Inferior parietal cortex (tissue), 1 donor: ENCODE data around the gene FLRT1.

Experiments
- DNase-seq: peaks from one replicate; pipeline ENCODE4 v3.0.0-alpha.2; 2016; ENCODE audit errors: extremely low spot score

The FLRT1 gene, protein sequence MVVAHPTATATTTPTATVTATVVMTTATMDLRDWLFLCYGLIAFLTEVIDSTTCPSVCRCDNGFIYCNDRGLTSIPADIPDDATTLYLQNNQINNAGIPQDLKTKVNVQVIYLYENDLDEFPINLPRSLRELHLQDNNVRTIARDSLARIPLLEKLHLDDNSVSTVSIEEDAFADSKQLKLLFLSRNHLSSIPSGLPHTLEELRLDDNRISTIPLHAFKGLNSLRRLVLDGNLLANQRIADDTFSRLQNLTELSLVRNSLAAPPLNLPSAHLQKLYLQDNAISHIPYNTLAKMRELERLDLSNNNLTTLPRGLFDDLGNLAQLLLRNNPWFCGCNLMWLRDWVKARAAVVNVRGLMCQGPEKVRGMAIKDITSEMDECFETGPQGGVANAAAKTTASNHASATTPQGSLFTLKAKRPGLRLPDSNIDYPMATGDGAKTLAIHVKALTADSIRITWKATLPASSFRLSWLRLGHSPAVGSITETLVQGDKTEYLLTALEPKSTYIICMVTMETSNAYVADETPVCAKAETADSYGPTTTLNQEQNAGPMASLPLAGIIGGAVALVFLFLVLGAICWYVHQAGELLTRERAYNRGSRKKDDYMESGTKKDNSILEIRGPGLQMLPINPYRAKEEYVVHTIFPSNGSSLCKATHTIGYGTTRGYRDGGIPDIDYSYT

DNA sequence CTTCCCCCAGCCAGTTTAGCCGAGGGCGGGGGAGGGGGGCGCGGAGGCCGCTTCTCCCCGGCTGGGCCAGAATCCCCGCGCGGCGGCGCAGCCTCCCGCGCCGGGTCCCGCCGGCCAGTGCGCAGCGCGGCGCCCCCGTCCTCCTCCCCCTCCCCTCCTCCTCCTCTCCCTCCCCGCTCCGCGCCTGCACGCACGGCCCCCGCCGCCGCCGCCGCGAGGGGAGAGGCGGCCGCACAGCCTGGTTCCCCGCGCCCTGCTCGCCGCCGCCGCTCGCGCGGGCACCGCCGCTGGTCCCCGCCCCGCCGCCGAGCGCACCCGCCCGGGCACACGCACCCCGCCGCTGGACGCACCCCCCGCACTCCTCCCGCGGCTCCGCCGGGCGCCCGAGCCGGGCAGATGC lies at the start of gene FLRT1:
FLRT1 (plus strand) TSS at position 356 of the 400 bp plus-strand sequence. CDS start 80,337 bp downstream, outside the sequence.
- DNase-seq, result no peak

DNA sequence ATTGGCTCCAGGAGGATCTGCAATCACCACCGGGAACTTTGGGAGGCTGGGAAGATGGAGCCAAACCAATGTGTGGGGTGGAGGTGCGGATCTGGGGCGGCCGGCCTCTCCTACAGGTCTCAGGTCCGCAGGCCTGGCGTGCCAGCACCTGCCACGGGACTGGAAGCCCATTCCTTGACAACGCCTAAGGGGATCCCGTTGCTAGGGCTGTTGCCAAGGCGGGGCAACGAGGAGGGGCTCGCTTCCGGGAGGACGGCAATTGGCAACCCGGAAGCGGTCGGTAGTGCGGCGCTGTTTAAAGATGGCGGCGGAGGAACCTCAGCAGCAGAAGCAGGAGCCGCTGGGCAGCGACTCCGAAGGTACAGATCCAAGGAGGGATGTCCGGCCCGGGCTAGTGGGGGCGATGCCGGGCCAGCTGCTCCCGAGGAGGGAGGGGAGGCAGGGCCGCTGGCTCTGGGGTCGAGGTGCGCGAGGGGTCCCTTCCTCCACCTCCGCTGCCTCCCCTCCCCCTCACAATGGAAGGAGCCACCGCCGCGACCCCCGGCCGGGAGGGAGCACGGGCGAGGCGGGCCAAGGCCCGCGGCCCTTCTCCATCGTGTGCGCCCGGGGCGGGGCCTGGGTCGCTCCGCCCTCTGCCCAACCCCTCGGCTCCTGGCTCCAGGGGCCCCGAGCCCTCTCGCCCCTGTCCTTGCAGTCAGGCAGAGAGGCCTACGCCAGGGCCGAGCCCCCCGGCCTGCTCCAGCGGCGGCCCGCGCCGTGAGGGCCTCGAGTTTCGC lies 49.4 kb upstream of the FLRT1 start, which contains the start of gene OTUB1:
OTUB1 (plus strand) TSS at position 283 of the 776 bp plus-strand sequence; CDS start at position 302, 19 bp downstream.
- peak; percentile 89 for DNase-seq

DNA sequence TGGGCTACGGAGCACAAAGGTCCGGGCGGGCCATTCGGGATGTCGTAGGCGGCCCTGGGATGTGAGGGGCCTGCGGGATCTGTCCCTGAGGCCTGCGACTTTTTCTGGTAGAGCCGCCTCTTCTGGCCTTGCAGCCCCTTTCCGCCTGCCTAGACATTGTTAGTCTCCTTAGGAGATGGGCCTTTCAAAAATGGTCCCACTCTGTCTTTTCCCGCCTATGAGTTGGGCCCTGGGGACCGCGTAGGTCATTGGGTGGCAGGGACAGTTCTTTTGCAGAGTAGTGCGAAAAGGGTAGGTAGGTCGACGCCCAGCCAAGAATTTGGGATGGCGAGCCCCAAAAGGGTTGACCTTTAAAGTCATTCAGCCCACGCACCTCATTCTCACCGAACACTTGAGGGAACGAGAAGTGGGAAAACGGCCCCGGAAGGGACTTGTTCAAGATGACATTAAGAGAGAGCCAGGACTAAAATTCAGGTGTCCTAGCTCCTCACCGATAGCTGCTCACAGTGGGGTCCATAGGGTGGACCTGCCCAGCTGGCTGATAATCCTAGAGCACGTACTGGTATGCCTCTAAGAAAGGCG lies 48.7 kb upstream of the FLRT1 start:
- no peak for DNase-seq

DNA sequence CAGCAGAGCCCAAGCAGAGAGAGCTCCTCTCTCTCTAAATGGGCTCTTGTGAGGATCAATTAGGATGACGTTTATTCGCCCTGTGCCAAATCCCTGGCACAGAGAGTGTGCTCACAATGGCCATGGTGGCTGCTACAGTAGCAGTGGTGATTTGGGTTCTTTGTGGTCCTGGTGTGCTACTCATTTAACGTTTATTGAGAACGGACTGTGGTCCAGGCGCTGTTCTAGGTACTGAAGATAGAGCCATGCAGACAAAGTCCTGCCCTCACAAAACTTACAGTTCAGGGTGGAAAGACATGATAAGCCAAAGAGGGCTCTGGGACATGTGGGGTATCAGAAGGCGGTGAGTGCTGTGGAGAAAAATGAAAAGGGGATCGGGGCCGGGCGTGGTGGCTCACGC lies 44.2 kb upstream of the FLRT1 start:
- no peak for DNase-seq

DNA sequence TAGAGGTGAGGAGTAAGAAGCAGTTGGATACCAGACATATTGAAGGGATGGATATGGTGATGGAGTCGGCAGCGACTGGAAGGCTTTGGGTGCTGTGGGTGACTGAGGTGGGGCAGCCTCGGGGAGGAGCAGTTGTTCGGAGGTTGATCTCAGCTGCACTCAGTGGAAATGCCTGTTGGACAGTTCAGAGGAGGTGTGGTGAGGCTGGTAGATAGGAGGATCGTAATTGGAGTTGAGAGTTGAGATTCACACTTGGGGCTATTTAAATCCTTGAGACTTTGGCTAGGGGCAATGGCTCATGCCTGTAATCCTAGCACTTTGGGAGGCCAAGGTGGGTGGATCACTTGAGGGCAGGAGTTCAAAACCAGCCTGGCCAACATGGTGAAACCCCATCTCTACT lies 42.6 kb upstream of the FLRT1 start:
- DNase-seq, result no peak

DNA sequence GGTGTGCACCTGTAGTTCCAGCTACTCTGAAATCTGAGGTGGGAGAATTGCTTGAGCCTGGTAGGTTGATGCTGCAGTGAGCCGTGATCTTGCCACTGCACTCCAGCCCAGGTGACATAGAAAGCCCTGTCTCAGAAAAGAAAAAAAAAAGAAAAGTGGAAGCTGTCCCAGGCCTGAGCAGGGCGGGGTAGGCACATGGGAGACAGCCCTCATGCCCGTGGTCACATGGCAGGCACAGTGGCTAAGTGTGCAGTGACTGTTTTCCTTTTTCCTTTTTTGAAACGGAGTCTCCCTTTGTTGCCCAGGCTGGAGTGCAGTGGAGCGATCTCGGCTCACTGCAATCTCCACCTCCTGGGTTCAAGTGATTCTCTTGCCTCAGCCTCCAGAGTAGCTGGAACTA lies 41.7 kb upstream of the FLRT1 start:
- no peak for DNase-seq

DNA sequence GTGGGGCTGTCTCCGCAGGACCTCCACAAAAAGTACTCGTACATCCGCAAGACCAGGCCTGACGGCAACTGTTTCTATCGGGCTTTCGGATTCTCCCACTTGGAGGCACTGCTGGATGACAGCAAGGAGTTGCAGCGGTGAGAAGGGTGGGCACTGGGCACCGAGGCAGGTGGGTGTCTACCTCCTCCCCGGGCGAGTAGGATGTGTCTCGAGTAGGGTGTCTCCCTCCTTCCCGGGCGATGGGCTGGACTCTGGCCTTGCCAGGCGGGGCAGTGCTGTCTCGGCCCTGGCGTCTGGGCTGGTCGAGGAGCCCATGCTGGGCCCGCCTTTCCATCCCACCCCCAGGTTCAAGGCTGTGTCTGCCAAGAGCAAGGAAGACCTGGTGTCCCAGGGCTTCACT lies 39.2 kb upstream of the FLRT1 start:
- DNase-seq, result no peak

DNA sequence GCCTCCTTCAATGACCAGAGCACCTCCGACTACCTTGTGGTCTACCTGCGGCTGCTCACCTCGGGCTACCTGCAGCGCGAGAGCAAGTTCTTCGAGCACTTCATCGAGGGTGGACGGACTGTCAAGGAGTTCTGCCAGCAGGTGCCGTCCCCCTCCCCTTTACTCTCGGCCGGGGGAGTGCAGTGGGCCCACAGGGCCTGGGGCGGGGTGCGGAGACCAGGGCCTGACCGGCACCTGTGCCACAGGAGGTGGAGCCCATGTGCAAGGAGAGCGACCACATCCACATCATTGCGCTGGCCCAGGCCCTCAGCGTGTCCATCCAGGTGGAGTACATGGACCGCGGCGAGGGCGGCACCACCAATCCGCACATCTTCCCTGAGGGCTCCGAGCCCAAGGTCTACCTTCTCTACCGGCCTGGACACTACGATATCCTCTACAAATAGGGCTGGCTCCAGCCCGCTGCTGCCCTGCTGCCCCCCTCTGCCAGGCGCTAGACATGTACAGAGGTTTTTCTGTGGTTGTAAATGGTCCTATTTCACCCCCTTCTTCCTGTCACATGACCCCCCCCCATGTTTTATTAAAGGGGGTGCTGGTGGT lies 38.5 kb upstream of the FLRT1 start:
- no peak for DNase-seq

DNA sequence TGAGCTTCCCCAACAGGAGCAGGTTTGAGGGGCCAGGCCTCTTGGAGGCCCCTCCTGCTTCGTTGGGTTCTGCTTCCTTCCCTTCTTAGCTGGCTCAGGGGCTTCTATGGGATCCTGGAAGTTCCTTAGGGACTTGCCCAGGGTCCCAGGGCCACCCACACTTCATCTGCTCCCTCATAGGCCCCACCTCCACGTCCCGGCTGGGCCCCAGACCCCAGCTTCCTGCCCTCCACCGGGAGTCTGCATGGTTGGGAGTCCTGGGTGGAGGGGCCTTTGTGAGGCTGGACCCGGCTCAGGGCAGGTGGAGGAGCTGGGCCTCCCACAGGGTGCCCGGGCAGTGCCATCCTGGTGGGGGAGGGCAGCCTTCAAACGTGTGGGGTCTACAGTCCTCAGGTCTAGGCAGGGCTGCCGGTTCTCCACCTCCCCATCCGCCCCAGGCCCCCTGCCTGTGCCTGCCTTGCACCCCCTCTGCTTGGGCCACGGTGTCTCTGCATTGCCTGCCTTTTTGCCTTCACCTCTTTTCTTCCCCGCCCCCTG lies 37.9 kb upstream of the FLRT1 start:
- DNase-seq, result no peak

DNA sequence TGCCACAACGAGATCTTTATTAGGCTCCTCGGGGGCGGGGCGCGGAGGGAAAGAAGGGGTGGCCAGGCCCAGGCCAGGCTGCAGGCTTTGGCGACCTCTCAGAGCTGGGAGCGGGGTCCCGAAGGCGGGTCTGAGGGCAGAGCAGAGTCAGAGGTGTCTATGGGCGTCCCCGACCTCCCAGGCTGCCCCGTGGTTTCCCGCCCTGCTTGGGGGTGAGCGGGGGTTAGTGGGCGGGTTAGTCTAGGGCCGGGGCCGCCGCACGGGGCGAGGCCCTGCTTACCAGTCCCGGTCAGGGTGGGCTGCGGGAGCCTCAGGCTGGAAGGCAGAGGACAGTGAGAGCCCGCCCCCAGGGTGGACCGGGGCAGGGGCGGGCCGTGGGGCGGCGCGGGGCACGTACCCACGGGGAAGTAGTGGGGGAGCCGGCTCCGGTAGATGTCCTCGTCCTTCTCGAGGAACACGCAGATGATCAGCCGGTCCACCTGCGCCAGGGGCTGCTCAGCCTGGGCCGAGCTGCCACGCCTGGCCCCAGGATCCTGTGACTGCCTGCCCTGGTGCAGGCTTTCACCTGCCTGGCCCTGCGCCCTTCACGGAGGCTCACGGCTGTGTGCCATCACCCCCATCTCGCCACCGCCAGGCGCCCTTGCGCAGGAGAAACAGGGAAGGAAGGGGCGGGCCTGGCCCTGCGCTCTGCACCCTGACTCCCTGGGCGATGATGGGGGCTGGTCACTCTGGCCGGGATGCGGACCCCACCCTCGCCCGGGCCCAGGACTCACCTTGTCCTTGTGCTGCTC lies 37.0 kb upstream of the FLRT1 start:
- DNase-seq, result no peak

DNA sequence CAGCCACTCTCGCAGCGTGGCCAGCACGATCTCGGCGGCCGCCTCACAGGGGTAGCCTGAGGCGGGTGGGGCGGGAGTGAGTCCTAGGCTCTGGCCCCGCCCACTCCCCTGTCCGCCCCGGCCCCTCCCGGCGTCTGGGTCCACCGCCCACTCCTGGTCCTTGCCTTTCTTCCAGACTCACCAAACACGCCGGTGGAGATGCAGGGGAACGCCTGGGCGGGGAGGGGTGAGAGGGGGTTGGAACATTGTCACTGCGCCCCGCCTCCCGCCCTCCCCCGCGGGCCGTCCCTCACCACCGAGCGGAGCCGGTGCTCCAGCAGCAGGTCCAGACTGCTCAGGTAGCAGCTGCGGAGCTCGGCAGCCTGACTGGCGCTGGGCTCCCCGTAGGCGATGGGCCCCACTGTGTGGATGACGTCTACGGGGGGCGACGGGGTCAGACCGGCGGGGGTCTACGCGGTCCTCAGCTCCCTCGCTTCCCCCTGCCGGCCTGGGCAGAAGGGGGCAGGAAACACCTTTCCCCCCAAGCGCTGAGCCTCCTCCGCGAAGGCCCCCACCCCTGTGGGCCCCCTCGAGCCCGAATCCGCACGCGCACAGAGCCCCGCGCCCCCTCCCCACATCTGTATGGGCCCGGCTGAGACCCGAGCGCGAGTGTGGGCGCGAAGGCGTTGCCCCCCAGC lies 36.2 kb upstream of the FLRT1 start:
- no peak for DNase-seq

DNA sequence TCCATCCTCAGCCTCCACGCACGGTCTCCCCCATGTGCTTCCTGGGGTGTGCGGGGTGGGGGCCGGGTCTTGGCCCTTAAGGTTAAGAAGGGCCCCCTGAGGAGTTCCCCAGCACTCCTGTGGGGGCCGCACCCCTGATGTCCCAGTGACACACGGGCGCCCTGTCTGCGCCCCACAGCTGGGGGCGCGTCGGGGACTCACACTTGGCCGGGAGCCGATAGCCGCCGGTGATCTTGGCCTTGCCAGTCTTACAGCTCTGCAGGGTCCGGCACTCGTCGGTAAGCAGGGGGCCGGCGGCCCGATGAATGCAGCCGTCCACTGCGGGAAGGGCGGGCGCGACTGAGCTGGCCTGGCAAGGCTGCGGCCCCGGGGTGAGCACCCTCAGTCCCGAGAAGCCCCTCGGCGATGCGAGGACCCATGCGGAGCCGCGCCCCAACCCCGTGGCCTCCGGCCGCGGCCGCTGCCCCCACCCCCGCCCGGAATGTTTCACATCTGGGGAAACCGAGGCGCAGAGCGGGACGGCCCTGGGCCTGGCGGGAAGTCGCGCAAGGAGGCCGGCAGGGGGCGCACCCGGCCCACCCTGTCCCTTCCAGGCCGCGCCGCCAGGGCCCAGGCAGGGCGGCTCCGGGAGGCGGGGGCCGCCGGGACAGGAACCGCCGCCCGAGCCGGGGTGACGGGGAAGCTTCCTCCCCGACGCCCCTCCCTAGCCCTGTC lies 35.5 kb upstream of the FLRT1 start:
- DNase-seq, result peak; percentile 62

DNA sequence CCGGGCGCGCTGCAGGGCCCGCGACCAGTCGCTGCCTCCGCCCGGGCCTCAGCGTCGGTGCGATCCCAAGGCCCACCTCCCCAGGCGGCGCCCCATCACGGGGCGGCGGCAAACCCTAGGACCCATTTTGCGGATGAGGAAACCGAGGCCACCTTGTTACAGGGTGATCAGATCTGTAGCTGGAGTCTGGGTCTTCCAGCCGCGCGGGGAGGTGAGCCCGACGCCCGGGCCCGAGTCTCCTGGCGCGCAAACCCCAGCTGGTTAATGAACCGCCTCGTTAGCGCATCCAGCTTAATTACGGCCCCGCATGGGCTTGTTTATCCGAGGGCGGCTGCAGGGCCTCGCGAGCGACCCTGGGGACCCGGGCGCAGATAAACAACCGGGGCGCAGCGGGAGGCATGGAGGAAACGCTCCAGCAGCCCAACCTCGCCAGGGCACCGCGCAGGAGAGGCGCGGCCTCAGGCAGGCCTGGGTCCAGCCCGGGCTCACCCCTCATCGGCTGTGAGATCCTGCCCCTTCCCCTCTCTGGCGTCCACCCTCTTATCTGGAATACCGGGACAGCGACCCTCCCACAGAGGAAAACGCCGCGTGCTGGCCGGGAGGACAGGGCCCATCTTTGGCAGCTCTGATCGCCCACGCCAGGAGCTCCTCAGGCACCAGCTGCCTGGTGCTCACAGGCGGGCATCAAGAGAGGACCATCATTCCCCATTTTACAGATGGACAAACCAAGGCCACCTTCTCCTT lies 34.8 kb upstream of the FLRT1 start:
- no peak for DNase-seq

DNA sequence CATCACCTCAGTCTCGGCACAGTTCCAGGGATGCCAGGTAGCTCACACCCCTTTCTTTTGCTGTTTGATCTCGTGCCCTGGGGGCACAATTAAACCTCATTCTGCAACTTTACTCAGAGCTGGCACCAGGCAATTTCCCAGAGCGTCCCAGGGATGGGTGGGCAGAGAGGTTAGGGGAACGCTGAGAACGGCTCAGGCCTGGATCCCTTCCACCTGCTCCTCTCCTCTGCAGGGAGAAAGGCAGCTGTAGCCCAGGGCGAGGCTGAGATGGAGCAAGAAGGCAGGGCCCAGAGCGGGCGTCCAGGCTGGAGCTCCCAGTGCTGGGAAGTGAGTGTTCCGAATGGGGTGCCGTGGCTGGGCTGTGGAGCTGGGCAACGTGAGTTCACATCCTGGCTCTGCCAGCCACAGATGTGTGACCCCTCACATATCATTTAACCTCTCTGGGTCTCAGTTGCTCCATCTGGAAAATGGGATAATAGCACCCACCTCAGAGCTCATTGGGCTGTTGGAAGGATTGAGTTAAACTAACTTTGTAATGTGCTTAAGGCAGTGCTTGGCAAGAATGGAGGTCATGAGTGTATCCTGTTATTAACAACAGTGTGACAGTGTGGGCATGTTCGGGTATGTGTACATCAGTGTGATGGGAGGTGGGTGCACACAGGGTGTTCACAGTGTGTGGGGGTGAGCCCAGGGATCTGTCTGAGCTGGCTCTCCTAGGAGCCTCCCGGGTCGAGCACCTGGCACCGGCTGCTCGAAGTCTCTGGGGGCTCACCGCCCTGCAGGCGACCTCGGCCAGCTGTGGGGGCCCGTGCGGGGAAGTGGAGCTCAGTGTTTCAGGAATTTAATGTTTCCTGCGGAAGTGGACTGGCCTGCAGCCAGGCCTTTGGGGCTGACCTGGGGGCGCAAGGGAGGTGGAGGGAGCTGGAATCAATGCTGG lies 34.0 kb upstream of the FLRT1 start:
- no peak for DNase-seq

DNA sequence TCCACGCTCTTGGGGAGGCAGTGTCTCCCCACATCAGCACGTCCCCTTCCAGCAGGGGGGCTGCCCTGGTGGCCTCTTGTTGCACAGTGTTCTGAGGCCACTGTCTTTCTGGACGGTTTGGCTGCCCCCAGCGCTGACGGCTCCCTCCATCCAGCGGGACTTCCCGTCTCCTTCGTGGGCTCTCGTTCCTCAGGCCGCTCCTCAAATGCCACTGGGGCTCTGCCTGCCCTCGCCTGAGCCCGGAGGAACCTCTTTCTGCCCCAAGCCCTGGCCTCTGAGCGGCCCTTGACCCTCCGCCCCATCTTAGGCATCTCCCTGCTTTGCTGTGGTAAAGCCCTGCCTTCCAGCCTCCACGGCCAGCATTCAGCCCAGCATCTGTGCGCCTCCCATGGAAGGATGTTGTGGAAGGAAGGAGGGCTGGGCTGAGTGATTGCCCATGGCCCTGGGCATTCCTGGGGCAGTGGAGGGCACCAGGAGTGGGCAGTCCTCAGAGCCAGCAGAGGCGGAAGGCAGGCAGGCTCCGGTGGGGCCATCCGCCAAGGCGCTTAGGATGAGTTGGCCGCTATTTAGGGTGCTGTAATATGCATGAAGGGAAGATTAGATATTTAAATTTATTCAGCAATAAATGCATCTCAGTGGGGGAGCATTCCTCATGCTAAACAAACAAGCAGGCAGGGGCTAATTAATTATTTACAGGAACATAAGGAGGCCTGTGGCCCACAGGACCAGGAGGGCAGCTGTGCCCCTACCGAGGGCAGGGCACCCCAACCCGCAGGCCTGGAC lies 31.7 kb upstream of the FLRT1 start:
- DNase-seq, result no peak

DNA sequence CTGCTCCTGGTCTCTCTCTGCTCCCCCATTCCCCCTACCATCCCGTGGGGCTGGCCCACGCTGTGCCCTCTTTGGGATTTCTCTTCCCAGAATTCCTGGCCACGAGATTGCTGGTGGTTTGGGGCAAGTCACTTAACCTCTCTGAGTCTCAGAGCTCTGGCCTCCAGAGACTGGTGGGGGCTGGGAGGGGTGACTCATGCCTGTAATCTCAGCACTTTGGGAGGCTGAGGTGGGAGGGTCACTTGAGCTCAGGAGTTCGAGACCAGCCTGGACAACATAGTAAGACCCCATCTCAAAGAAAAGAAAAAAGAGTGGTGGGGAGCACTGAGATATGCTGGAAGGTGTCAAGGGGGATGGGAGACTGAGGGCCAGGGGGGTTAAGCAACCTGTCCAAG lies 31.1 kb upstream of the FLRT1 start:
- no peak for DNase-seq

DNA sequence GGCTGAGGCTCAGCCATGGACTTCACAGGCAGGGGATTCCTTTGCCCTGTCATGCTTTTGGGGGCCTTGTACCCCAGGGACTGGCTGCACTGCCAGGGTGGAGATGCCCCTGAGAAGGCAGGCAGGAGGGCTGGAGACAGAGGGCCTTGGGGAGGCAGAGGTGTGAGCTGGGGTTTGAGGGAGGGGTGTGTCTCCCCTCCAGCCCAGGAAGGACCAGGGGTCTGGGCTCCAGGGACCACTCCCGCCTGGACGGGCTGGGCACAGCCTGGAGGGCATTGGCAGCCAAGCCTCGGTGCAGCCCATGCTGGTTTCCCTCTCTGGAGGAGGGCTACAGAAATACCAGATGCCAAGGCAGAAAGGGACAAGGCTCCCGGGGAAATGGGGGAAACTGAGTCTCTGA lies 30.0 kb upstream of the FLRT1 start:
- no peak for DNase-seq
